Heart left ventricle (tissue), 16 donors: ENCODE measurements around the gene RNASEH2C. TPM values are rescaled to one million over a fixed set of nuclear protein-coding genes. Genes with fewer than 3 reads are reported as not detected.

ENCODE experiments used
- ATAC-seq, 4 donors: fragments of 200-7000 bp; cut with Tn5 transposase; one replicate each; pipeline ENCODE4 v1.9.1; 2020 to 2022; ENCODE audit warnings: moderate library complexity in 4 of 4, mild to moderate bottlenecking in 3 of 4, moderate number of reproducible peaks in 1 of 4
- DNase-seq, 5 donors: peaks; one replicate each; pipeline ENCODE4 v3.0.0-alpha.2; 2020
- H3K27ac ChIP-seq, 12 donors: fragments of 200-600 bp; sonication (generic) in 4 of 12; one replicate each; pipeline versions ENCODE4 v1.5.0 to v1.8.0; 2016 to 2022; ENCODE audit warnings: mild to moderate bottlenecking in 2 of 12
- H3K27me3 ChIP-seq, 9 donors: fragments of 200-600 bp; sonication (generic) in 2 of 9; one replicate each; pipeline versions ENCODE4 v1.5.1 to v1.8.0; 2016 to 2022; ENCODE audit warnings: mild to moderate bottlenecking in 3 of 9
- H3K36me3 ChIP-seq, 9 donors: fragments of 200-600 bp; sonication (generic) in 2 of 9; one replicate each; pipeline versions ENCODE4 v1.5.0 to v1.8.0; 2018 to 2022; ENCODE audit warnings: mild to moderate bottlenecking in 2 of 9
- H3K4me1 ChIP-seq, 12 donors: fragments of 200-600 bp; sonication (generic) in 4 of 12; one replicate each; pipeline versions ENCODE4 v1.5.0 to v1.8.0; 2016 to 2022; ENCODE audit warnings: mild to moderate bottlenecking in 3 of 12
- H3K4me3 ChIP-seq, 12 donors: fragments of 200-600 bp; sonication (generic) in 4 of 12; one replicate each; pipeline versions ENCODE4 v1.5.0 to v1.8.0; 2017 to 2022; ENCODE audit warnings: mild to moderate bottlenecking in 9 of 12, moderate library complexity in 4 of 12
- H3K9me3 ChIP-seq, 12 donors: fragments of 200-600 bp; sonication (generic) in 4 of 12; one replicate each; pipeline versions ENCODE4 v1.5.0 to v1.8.0; 2016 to 2022; ENCODE audit warnings: mild to moderate bottlenecking in 1 of 12
- CTCF ChIP-seq, 12 donors: fragments of 200-600 bp; sonication (generic) in 4 of 12; IDR thresholded peaks; one replicate each; pipeline versions ENCODE4 v1.5.0 to v1.8.0; 2018 to 2022; ENCODE audit warnings: antibody characterized with exemption in 12 of 12, mild to moderate bottlenecking in 5 of 12
- POLR2A ChIP-seq, 2 donors: fragments of 450-650 bp; IDR thresholded peaks; one replicate each; pipeline ENCODE4 v1.6.1; 2017; ENCODE audit warnings: antibody characterized with exemption in 2 of 2, mild to moderate bottlenecking in 2 of 2, moderate library complexity in 2 of 2
- WGBS, 4 donors: extraction: QIAGEN DNeasy Blood & Tissue Kit in 2 of 4; methylation state at CpG; one replicate each; pipeline versions ENCODE4 v1.1.5 to v1.1.7; 2013 to 2018; 5-methylcytosine and 5-hydroxymethylcytosine counted together
- intact Hi-C, 10 donors: fragments of 100-400 bp; cut with DNase I; formaldehyde crosslinking; loops; one replicate each; pipeline versions ENCODE4 v1.11.1 to v1.14.2; 2022
- polyA plus RNA-seq, 2 donors: library from polyadenylated mRNA; stranded (reverse); fragments of 200-250 nt; gene quantifications; one replicate each; pipeline ENCODE4 v1.2.3, GENCODE V29; 2013
- total RNA-seq, 9 donors: library from RNA; depleted of rRNA in 2 of 9; stranded (reverse); fragments of >200 nt in 2 of 9; fragmentation: NEBNext Ultra II Directional in 3 of 9; extraction: Animal tissue kit (Norgen Biotek cat#: 25700) in 3 of 9; gene quantifications; one replicate each; pipeline versions ENCODE4 v1.1.0 to v1.2.4, GENCODE V29; 2016 to 2023
- donor health status: ischemic (EF 13 %, LVEDD 7.1; RV severe dilation, severe dysfunction).
- donor health status: healthy with polysubstance abuse.
- donor health status: DM: no; HTN: yes; CAD: no.
- donor health status: DM: no; HTN: no; CAD: no.
- donor health status: ischemic (EF 25% LVEDD 6.9; RV normal size, moderate dysfunction).
- donor health status: ischemic (EF 25% LVEDD 5.7; RV mildly dilated, moderate dysfunction).
- donor health status: healthy.
- donor health status: DM: yes; HTN: yes; CAD: no.
- donor health status: ischemic (EF 35%, LVEDD 5.7; RV mildly dilated, moderate dysfunction).
- donor health status: nonischemic (EF 11% LVEDD 7.7; RV severe dilation, severe dysfunction).
- donor health status: DM: yes; HTN: yes; CAD: no.
- donor health status: PGD.
- donor health status: ischemic (EF 29% LVEDD 5.4; RV normal size, mild dysfunction).
- donor health status: nonischemic (EF 23%, LVEDD 6.1; RV moderate dilation, normal function).

The RNASEH2C gene
- total and polyA plus RNA-seq, 11 donors = 31.7 to 131 (median 54.7) TPM

GRCh38 chr11:65726660-65727059 is 6.1 kb upstream of the RNASEH2C start:
- 68 to 83% (median 70%) methylated on average over 6 of the region's 6 CpGs for WGBS, 4 donors
- intact Hi-C loops = no loop called here
- H3K36me3 ChIP-seq = no peaks in the 10 kb centered on the region
- no peak overlapping the region for H3K4me3 ChIP-seq
- H3K27me3 ChIP-seq = no peaks in the 10 kb centered on the region
- no peaks in the 10 kb centered on the region for H3K4me1 ChIP-seq
- peaks cover 0 to 2% (median 0%) of the 10 kb centered on the region in 12 donors for H3K9me3 ChIP-seq
- H3K27ac ChIP-seq = no peak overlapping the region
- ATAC-seq = no peak
- no peak for DNase-seq
- TF ChIP-seq CTCF (IDR thresholded peaks at IDR 0.05) (peak in 1 of 12 donors; percentile 3), POLR2A (IDR thresholded peaks at IDR 0.05) (no peak)

- 79 to 100% (median 89%) methylated on average over 1 of the region's 1 CpG for WGBS, 4 donors
- Histone ChIP-seq H3K4me3 (no peak overlapping the region), H3K4me1 (peaks cover 8 to 28% (median 16%) of the 10 kb centered on the region in 12 donors), H3K27ac (no peak overlapping the region), H3K36me3 (peaks cover 0 to 25% (median 21%) of the 10 kb centered on the region in 9 donors), H3K27me3 (no peaks in the 10 kb centered on the region), H3K9me3 (no peaks in the 10 kb centered on the region)
- TF ChIP-seq POLR2A (IDR thresholded peaks at IDR 0.05) = no peak
- intact Hi-C loops = loop anchor here in 1 of 10 donors (5.0 kb wide), 1 partner anchor 50 kb away; no protein-coding TSS in a partner anchor
- DNase-seq = no peak
- ATAC-seq = no peak
Observed at GRCh38 chr11:65722261-65722660, 1.7 kb upstream of the RNASEH2C start.

GRCh38 chr11:65719871-65720210 is 757 bp downstream of the RNASEH2C start:
- H3K27ac ChIP-seq = peak overlapping the region; percentile 63 to 96 (median 90)
- WGBS, 4 donors = 3 to 8% (median 5%) methylated on average over 12 to 17 of the region's 17 CpGs
- no peaks in the 10 kb centered on the region for H3K27me3 ChIP-seq
- peaks cover 0 to 50% (median 45%) of the 10 kb centered on the region in 9 donors for H3K36me3 ChIP-seq
- H3K9me3 ChIP-seq = no peaks in the 10 kb centered on the region
- intact Hi-C loops = loop anchor here in 4 of 10 donors (5.0 to 10.0 kb wide), 3 partner anchors 52 to 265 kb away; partner anchors contain the start of genes MAP3K11 (in 1 of the 4) and PCNX3 (in 1 of the 4)
- H3K4me3 ChIP-seq = peak overlapping the region; percentile 48 to 97 (median 80)
- TF ChIP-seq POLR2A (IDR thresholded peaks at IDR 0.05) (no peak), CTCF (IDR thresholded peaks at IDR 0.05) (no peak)
- ATAC-seq (peak; percentile 1 to 29 (median 13)), DNase-seq (peak in 1 of 5 donors; percentile 47)
- H3K4me1 ChIP-seq = peaks cover 8 to 30% (median 16%) of the 10 kb centered on the region in 12 donors

GRCh38 chr11:65718964-65719492 is 1.6 kb downstream of the RNASEH2C start:
- peak in 3 of 4 donors; percentile 21 to 47 (median 21) for ATAC-seq
- Histone ChIP-seq H3K4me1 (peaks cover 8 to 30% (median 16%) of the 10 kb centered on the region in 12 donors), H3K36me3 (peaks cover 3 to 58% (median 53%) of the 10 kb centered on the region in 9 donors), H3K27ac (peak overlapping the region in 2 of 12 donors; percentile 95 to 96), H3K27me3 (no peaks in the 10 kb centered on the region), H3K9me3 (no peaks in the 10 kb centered on the region), H3K4me3 (peak overlapping the region in 9 of 12 donors; percentile 65 to 97 (median 84))
- 57 to 67% (median 66%) methylated on average over 8 to 10 of the region's 10 CpGs for WGBS, 4 donors
- DNase-seq = peak in 1 of 5 donors; percentile 54
- intact Hi-C loops = loop anchor here in 3 of 10 donors (10.0 kb wide), 2 partner anchors 104 to 266 kb away; partner anchors contain the start of genes MAP3K11 (in 1 of the 3) and PCNX3 (in 1 of the 3)
- no peak for TF ChIP-seq POLR2A (IDR thresholded peaks at IDR 0.05)
- TF ChIP-seq CTCF (IDR thresholded peaks at IDR 0.05) = no peak
